GM08714 (cell line): ENCODE results near the gene GIPC1.
"Not testable (repeated sequence)": the region's sequence is repeated elsewhere in the genome, so short reads cannot be mapped to it uniquely, and the experiment has no call there.

Experiments
- H3K4me3 ChIP-seq: fragments of 200-500 bp; sonication (Bioruptor generic); 2 replicates; pipeline ENCODE4 v1.5.1; 2014; ENCODE audit warnings: mild to moderate bottlenecking, low read length, inconsistent platforms
- ZNF274 ChIP-seq: IDR thresholded peaks from 2 replicates; pipeline ENCODE4 v1.6.1; 2012; ENCODE audit warnings: mild to moderate bottlenecking, low read depth, low read length

Gene GIPC1

GRCh38 chr19:14473978-14474578 lies 21.8 kb downstream of the GIPC1 start:
- no peak for TF ChIP-seq ZNF274
- no peak overlapping the region for H3K4me3 ChIP-seq

GRCh38 chr19:14473073-14473977 lies 22.6 kb downstream of the GIPC1 start:
- H3K4me3 ChIP-seq: no peak overlapping the region
- TF ChIP-seq ZNF274: no peak

GRCh38 chr19:14472202-14472938 lies 23.6 kb downstream of the GIPC1 start:
- H3K4me3 ChIP-seq: no peak overlapping the region
- no peak for TF ChIP-seq ZNF274

GRCh38 chr19:14471436-14472187 lies 24.3 kb downstream of the GIPC1 start:
- no peak overlapping the region for H3K4me3 ChIP-seq
- TF ChIP-seq ZNF274: no peak

- TF ChIP-seq ZNF274: no peak
Observed at GRCh38 chr19:14470031-14470876, 25.7 kb downstream of the GIPC1 start.

GRCh38 chr19:14467816-14468215 lies 28.1 kb downstream of the GIPC1 start:
- TF ChIP-seq ZNF274: no peak
- no peak overlapping the region for H3K4me3 ChIP-seq

More at GRCh38 chr19:14470031-14470876, 25.7 kb downstream of the GIPC1 start:
- H3K4me3 ChIP-seq: no peak overlapping the region

GRCh38 chr19:14467391-14467790 lies 28.5 kb downstream of the GIPC1 start:
- no peak overlapping the region for H3K4me3 ChIP-seq
- TF ChIP-seq ZNF274: no peak

- no peak for TF ChIP-seq ZNF274
- no peak overlapping the region for H3K4me3 ChIP-seq
Observed at GRCh38 chr19:14463747-14464146, 32.2 kb downstream of the GIPC1 start.

GRCh38 chr19:14462401-14462800 lies 33.5 kb downstream of the GIPC1 start:
- H3K4me3 ChIP-seq: not testable (repeated sequence)

- no peak overlapping the region for H3K4me3 ChIP-seq
- no peak for TF ChIP-seq ZNF274
Observed at GRCh38 chr19:14460935-14461334, 35.0 kb downstream of the GIPC1 start.

- TF ChIP-seq ZNF274: no peak
- H3K4me3 ChIP-seq: no peak overlapping the region
Observed at GRCh38 chr19:14459703-14460102, 36.2 kb downstream of the GIPC1 start.

- not testable (repeated sequence) for H3K4me3 ChIP-seq
Observed at GRCh38 chr19:14452303-14452702, 43.6 kb downstream of the GIPC1 start.

- TF ChIP-seq ZNF274: no peak
Observed at GRCh38 chr19:14450876-14451275, 45.1 kb downstream of the GIPC1 start.

More at GRCh38 chr19:14450876-14451275, 45.1 kb downstream of the GIPC1 start:
- H3K4me3 ChIP-seq: no peak overlapping the region
